Kidney capillary endothelial cell (primary cell): ENCODE measurements around the gene AHRR.

Experiments used
- DNase-seq: peaks from one replicate; pipeline ENCODE4 v3.0.0-alpha.2; 2018; ENCODE audit warnings: low spot score

Gene AHRR

GRCh38 chr5:321726-322251 is 275 bp downstream of the AHRR start:
- DNase-seq, result no peak

- DNase-seq, result no peak
These were observed 897 bp downstream of the AHRR start for GRCh38 chr5:322281-322941.

- no peak for DNase-seq
These were observed 1.7 kb downstream of the AHRR start for GRCh38 chr5:322942-323879.

- DNase-seq, result no peak
These were observed 3.5 kb downstream of the AHRR start for GRCh38 chr5:324736-325612.

- no peak for DNase-seq
These were observed 4.6 kb downstream of the AHRR start for GRCh38 chr5:326109-326508.

GRCh38 chr5:329121-329735 is 7.7 kb downstream of the AHRR start:
- no peak for DNase-seq

GRCh38 chr5:329768-330167 is 8.3 kb downstream of the AHRR start:
- DNase-seq, result no peak

GRCh38 chr5:332843-333242 is 11.3 kb downstream of the AHRR start:
- no peak for DNase-seq

- DNase-seq, result no peak
These were observed 12.4 kb downstream of the AHRR start for GRCh38 chr5:333945-334344.

GRCh38 chr5:334903-335739 is 13.6 kb downstream of the AHRR start:
- DNase-seq, result no peak

- no peak for DNase-seq
These were observed 14.2 kb downstream of the AHRR start for GRCh38 chr5:335740-336038.

- no peak for DNase-seq
These were observed 16.1 kb downstream of the AHRR start for GRCh38 chr5:337563-338130.

- DNase-seq, result no peak
These were observed 21.3 kb downstream of the AHRR start for GRCh38 chr5:342501-343460.

- no peak for DNase-seq
These were observed 22.2 kb downstream of the AHRR start for GRCh38 chr5:343461-344401.

GRCh38 chr5:344668-345067 is 23.2 kb downstream of the AHRR start:
- DNase-seq, result no peak

GRCh38 chr5:345404-346195 is 24.1 kb downstream of the AHRR start:
- DNase-seq, result no peak

- no peak for DNase-seq
These were observed 24.9 kb downstream of the AHRR start for GRCh38 chr5:346229-346935.
